Activated naive CD4-positive, alpha-beta T cell treated with anti-CD3 and anti-CD28 coated beads, Interleukin-2, amount 50 U/mL, for 24 hours (primary cell): ENCODE data around the gene ZNF770.
"Not testable (repeated sequence)": the region's sequence is repeated elsewhere in the genome, so short reads cannot be mapped to it uniquely, and the experiment has no call there.

Experiments used
- H3K27ac Mint-ChIP-seq: one replicate; pipeline ENCODE4 v1.8.0; 2021; ENCODE audit warnings: mild to moderate bottlenecking, mixed read lengths
- H3K27me3 Mint-ChIP-seq: one replicate; pipeline ENCODE4 v1.8.0; 2021; ENCODE audit warnings: mixed read lengths
- H3K36me3 Mint-ChIP-seq: one replicate; pipeline ENCODE4 v1.8.0; 2021; ENCODE audit warnings: mixed read lengths
- H3K4me1 Mint-ChIP-seq: one replicate; pipeline ENCODE4 v1.8.0; 2021; ENCODE audit warnings: mixed read lengths
- H3K4me3 Mint-ChIP-seq: one replicate; pipeline ENCODE4 v1.8.0; 2021; ENCODE audit warnings: mild to moderate bottlenecking, mixed read lengths
- H3K9me3 Mint-ChIP-seq: one replicate; pipeline ENCODE4 v1.8.0; 2021; ENCODE audit warnings: mixed read lengths

Gene ZNF770

DNA sequence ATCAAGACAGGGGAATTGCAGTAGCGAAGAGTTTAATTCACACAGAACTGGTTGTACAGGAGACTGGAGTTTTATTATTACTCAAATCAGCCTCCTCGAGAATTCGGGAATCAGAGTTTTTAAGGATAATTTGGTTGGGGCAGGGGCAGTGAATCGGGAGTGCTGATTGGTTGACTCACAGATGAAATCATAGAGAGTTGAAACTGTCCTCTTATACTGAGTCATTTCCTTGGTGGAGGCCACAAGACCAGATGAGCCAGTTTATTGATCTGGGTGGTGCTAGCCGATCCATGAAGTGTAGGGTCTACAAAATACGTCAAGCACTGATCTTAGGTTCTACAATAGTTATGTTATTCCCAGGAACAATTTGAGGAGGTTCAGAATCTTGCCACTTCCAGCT is 5.3 kb upstream of the ZNF770 start:
- Mint-ChIP-seq H3K36me3 (no peaks in the 10 kb centered on the region), H3K4me3 (no peak overlapping the region), H3K9me3 (no peaks in the 10 kb centered on the region), H3K27ac (no peak overlapping the region), H3K4me1 (peaks cover 15% of the 10 kb centered on the region), H3K27me3 (peaks cover 2% of the 10 kb centered on the region)

DNA sequence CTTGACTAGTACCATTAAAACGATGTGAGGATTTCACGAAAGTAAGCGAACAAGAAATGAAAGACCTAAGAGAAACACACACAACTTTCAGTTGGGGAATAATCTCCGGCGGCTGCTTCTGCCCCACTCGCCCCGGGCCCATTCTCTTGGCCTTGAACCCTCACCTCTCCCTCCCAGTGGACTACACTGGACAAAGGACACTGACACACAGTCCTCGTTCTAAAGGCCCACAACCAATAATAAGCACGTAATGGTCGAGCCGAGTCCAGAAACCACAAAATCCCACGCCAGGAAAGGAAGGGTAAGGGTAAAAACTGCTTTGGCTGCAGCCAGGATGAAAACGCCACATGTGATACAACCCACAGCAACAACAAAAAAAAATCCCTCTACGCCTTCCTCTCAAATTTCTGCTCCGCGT is 469 bp downstream of the ZNF770 start:
- no peaks in the 10 kb centered on the region for H3K9me3 Mint-ChIP-seq
- peak overlapping the region; percentile 98 for H3K4me3 Mint-ChIP-seq
- peaks cover 45% of the 10 kb centered on the region for H3K4me1 Mint-ChIP-seq
- peak overlapping the region; percentile 100 for H3K27ac Mint-ChIP-seq
- H3K36me3 Mint-ChIP-seq: peaks cover 7% of the 10 kb centered on the region
- H3K27me3 Mint-ChIP-seq: no peaks in the 10 kb centered on the region

DNA sequence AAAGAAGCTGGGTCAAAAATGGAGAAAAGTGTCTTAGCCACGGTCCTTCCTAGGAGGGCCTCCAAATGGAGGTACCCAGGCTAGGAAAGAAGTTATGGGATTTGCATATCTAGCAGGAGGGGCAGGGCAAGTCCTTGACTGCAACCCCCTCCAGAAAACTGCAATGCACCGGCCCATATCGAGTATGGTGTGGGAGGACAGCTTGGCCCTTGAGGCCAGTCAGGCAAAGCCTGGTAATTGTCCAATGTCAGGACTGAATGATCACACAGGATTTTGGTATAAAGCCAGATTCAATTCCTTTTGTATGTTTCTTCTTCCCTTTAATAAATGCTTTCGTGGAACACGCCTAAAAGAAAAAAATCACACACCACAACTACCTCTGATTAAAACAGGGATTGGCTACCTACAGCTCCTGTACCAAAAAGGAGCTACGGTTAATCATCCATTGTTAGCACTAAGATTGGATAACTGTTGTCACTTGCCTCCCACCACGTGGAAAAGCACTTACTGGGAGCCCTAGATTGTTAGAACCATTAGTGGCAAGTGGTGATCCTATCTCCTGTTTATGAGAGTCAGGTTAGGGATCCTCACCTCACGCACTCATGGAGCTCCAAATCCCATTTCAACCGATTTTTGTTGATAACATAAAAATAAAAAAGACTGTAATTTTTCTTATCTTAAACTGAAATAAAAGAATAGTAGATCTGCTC is 1.2 kb downstream of the ZNF770 start:
- H3K4me1 Mint-ChIP-seq: peaks cover 45% of the 10 kb centered on the region
- H3K4me3 Mint-ChIP-seq: peak overlapping the region; percentile 98
- H3K9me3 Mint-ChIP-seq: no peaks in the 10 kb centered on the region
- H3K27ac Mint-ChIP-seq: peak overlapping the region; percentile 100
- peaks cover 10% of the 10 kb centered on the region for H3K36me3 Mint-ChIP-seq
- H3K27me3 Mint-ChIP-seq: no peaks in the 10 kb centered on the region

DNA sequence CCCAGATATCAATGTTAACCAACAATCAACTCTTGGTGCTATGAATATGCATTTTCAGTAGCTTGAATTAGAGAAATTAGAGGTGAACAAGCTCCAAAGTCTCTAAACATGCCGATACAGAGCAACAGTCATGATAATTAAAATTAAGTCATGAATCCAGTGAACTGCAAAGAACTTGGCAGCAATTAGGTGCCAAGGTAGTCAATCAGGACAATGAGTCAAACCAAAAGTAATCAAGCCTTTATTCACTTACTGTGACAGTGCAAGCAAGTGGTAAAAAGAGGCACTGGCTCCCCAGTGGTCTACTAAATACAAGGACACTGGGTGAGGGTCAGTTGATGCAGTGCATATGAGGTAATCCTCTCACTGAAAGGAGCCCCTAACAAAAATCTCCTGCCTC is 1.8 kb downstream of the ZNF770 start:
- H3K4me3 Mint-ChIP-seq: peak overlapping the region; percentile 98
- H3K36me3 Mint-ChIP-seq: peaks cover 11% of the 10 kb centered on the region

DNA sequence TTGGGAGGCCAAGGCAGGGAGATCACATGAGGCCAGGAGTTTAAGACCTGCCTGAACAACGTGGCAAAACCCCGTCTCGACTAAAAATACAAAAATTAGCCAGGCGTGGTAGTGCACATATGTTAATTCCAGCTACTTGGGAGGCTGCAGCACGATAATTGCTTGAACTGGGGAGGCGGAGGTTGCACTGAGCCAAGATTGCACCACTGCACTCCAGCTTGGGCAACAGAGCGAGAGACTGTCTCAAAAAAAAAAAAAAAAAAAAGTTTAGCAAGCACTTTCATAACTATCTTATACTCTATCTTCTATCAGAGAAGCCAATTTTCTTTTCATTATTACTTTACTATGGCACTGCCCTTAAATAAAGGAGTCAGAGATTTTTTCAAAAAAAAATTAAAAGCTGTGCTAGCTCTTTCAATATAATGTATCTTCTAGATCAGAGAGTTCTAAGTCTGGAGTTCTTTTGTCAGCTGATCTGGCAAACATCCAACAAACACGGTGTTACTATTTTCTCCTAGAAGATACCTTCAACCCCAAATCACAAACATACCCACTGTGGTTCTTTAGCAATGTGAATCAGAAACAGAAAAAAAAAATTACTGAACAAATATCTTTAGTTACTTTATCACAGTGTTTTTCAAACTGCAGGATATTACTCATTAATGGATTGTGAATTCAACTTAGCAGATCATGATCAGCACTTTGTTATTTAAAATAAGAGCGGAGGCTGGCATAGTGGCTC is 3.0 kb downstream of the ZNF770 start:
- Mint-ChIP-seq H3K36me3 (peaks cover 11% of the 10 kb centered on the region), H3K27me3 (no peaks in the 10 kb centered on the region), H3K9me3 (no peaks in the 10 kb centered on the region), H3K4me3 (peak overlapping the region; percentile 79), H3K4me1 (peaks cover 41% of the 10 kb centered on the region), H3K27ac (peak overlapping the region; percentile 46)

More for the DNA sequence above, 1.8 kb downstream of the ZNF770 start:
- H3K4me1 Mint-ChIP-seq: peaks cover 43% of the 10 kb centered on the region
- no peaks in the 10 kb centered on the region for H3K9me3 Mint-ChIP-seq
- peak overlapping the region; percentile 14 for H3K27ac Mint-ChIP-seq
- H3K27me3 Mint-ChIP-seq: no peaks in the 10 kb centered on the region

DNA sequence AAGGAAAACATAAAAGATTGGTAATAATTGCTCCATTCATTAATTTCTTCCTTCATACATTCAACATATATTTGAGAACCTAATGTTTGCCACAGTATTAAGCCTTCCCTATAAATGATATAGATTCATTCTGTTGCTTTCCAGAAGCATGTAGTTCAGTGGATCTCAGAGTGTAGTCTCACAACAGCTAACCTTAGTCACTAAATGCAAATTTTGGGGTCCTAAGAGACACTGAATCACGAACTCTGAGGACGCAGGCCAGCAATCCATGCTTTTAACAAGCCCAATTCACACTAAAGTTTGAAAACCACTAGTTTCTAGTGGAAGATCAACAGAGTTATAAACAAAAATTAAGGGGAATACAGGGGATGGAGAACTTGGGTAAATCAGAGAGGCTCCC is 11.3 kb downstream of the ZNF770 start:
- Mint-ChIP-seq H3K36me3 (peaks cover 1% of the 10 kb centered on the region), H3K4me1 (peaks cover 8% of the 10 kb centered on the region), H3K4me3 (no peak overlapping the region), H3K27ac (no peak overlapping the region), H3K27me3 (no peaks in the 10 kb centered on the region), H3K9me3 (no peaks in the 10 kb centered on the region)

DNA sequence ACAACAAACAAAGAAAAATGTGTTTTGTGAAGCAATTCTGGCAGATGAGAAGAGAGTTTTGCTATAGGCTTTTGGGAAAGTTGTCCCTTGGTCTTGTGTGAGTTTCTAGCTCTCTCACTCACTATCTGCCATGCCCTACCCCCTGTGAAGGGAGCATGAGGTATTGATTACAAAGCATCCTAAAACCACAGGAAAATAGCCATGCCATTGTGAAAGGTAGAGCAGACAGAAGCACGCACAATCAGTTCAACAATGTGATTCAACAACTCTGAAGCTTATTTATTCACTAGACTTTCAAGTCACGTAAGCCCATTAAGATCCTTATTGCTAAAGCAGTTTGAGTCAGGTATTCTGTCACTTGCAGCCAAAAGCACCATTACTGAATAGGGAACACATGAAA is 12.0 kb downstream of the ZNF770 start:
- H3K27me3 Mint-ChIP-seq: no peaks in the 10 kb centered on the region
- no peak overlapping the region for H3K4me3 Mint-ChIP-seq
- H3K9me3 Mint-ChIP-seq: no peaks in the 10 kb centered on the region
- H3K36me3 Mint-ChIP-seq: peaks cover 1% of the 10 kb centered on the region
- H3K27ac Mint-ChIP-seq: no peak overlapping the region
- H3K4me1 Mint-ChIP-seq: peaks cover 8% of the 10 kb centered on the region

DNA sequence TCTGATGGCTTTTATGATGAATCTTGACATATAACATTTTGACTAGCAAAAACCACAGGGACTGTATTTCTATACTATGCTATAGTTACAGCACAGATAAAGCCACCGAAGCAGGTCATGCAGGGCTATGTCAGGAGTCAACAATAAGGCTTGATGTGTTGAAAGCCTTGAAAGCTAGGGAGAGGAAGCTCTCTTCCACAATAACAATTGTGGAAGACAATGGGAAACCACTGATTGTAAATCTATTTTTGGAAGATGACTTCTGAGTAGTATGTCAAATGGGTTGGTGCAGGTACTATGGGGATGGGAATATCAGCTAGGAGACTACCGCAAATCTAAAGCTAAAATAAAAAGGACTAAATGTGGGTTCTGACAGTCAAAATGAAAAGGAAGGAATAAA is 14.6 kb downstream of the ZNF770 start:
- Mint-ChIP-seq H3K27me3 (no peaks in the 10 kb centered on the region), H3K27ac (no peak overlapping the region), H3K4me3 (no peak overlapping the region), H3K4me1 (peaks cover 21% of the 10 kb centered on the region), H3K36me3 (peaks cover 4% of the 10 kb centered on the region), H3K9me3 (no peaks in the 10 kb centered on the region)

DNA sequence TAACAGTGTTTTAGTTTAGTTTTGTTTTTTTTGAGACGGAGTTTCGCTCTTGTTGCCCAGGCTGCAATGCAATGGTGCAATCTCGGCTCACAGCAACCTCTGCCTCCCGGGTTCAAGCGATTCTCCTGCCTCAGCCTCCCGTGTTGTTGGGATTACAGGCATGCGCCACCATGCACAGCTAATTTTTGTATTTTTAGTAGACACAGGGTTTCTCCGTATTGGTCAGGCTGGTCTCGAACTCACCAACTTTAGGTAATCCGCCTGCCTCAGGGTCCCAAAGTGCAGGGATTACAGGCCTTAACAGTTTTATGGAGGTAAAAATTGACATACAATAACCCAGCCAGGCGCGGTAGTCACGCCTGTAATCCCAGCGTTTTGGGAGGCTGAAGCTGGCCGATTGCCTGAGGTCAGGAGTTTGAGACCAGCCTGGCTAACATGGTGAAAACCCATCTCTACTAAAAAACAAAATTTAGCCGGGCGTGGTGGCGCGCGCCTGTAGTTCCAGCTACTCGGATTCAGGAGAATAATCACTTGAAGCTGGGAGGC is 17.9 kb downstream of the ZNF770 start:
- Mint-ChIP-seq H3K4me3 (peak overlapping the region; percentile 100), H3K27ac (peak overlapping the region; percentile 99), H3K4me1 (peaks cover 42% of the 10 kb centered on the region)
- not testable (repeated sequence) for H3K36me3 Mint-ChIP-seq, H3K9me3 Mint-ChIP-seq, H3K27me3 Mint-ChIP-seq

DNA sequence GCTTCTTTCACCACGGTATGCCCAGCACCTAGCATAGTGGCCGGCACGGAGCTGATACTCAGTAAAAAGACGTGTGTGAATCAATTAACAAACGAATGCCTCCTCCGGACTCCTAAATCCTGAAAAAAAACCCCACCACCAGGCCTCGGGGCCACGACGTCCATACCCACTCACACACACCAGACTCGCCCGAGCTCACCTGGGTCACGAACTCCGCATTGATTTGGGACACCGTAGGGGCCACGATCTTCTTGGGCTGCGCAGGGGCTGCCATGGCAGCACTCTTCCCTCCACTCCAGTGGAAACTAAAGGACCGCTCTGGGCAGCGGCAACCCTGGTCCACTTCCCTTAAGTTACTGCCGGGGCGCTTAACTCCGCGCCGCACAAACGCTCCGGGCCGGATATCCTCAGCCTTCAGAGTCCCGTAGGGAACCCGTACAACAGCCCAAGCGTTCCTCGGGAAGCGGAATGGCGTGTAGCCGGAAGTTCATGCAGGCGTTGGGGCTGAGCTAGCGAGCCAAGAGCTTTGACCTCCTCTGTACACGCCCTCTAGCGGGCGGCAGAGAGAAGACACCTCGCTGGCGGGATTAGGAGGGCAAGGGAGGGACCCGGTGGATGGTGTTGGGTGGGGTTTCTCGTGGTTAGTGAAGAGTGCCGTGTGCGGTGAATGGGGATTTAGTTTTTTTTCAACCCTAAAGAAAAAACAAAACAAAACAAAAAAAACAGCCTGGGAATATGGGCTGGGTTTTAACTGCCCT is 18.6 kb downstream of the ZNF770 start, which contains the start of gene AQR:
Gene AQR (minus strand): TSS at position 403 of the 758 bp plus-strand sequence. CDS start 129 bp downstream, at position 274.
- H3K4me3 Mint-ChIP-seq: peak within 1 kb of the TSS; percentile 100
- H3K36me3 Mint-ChIP-seq: peaks cover 8% of the 10 kb centered on the region

DNA sequence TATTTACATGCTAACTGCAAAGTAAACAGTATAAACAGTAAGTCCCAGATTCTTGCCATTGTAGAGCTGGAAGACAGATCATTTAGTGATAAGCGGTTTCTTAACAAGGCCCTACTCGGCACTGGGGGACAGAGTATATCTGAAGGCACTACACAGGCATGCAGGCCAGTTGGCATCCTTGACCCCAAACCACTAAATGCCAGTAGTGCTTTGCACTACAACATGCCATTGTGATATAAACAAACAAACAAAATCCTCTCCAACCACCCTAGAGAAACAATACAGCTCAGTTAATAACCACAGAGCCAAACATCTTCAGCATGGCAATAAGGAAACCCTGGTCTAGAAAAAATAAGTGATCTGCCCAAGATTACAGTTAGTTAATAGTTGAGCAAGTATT is 23.8 kb downstream of the ZNF770 start:
- no peak overlapping the region for H3K4me3 Mint-ChIP-seq
- H3K36me3 Mint-ChIP-seq: peaks cover 16% of the 10 kb centered on the region
- no peaks in the 10 kb centered on the region for H3K27me3 Mint-ChIP-seq
- H3K9me3 Mint-ChIP-seq: no peaks in the 10 kb centered on the region
- H3K27ac Mint-ChIP-seq: no peak overlapping the region
- H3K4me1 Mint-ChIP-seq: peaks cover 61% of the 10 kb centered on the region

More for the DNA sequence above, 18.6 kb downstream of the ZNF770 start, which contains the start of gene AQR:
- no peaks in the 10 kb centered on the region for H3K27me3 Mint-ChIP-seq
- H3K9me3 Mint-ChIP-seq: no peaks in the 10 kb centered on the region
- peaks cover 46% of the 10 kb centered on the region for H3K4me1 Mint-ChIP-seq
- peak within 1 kb of the TSS; percentile 99 for H3K27ac Mint-ChIP-seq

DNA sequence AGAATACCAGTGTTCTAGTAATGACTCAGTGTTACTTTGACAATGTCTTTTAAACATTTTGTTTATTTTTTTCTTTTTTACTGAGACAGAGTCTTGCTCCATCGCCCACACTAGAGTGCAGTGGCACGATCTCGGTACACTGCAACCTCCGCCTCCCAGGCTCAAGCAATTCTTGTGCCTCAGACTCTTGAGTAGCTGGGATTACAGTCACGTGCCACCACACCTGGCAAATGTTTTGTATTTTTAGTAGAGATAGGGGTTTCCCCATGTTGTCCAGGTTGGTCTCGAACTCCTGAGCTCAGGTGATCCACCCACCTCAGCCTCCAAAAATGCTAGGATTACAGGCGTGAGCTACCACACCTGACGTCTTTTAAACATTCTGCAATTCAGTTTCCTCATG is 34.2 kb downstream of the ZNF770 start:
- peaks cover 12% of the 10 kb centered on the region for H3K4me1 Mint-ChIP-seq
- no peak overlapping the region for H3K27ac Mint-ChIP-seq
- no peak overlapping the region for H3K4me3 Mint-ChIP-seq
- no peaks in the 10 kb centered on the region for H3K9me3 Mint-ChIP-seq
- H3K27me3 Mint-ChIP-seq: no peaks in the 10 kb centered on the region
- peaks cover 12% of the 10 kb centered on the region for H3K36me3 Mint-ChIP-seq

DNA sequence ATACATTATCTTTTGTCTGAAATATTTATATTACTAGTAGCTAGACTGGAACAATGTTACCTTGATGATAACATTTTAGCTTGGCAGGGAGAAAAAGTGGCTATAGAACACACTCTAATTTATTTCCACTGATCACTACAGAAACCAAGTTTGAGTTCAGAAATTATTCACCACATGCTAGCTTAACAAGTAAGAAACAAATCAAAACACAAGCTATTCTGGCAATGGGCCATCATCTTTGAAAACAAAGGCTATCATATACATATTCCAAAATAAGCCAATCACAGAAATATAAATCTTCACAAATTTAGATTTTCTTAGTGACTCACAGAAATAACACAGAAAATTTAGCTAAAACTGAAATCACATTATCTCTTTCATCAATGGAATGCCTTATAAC is 35.6 kb downstream of the ZNF770 start:
- peaks cover 8% of the 10 kb centered on the region for H3K4me1 Mint-ChIP-seq
- no peak overlapping the region for H3K27ac Mint-ChIP-seq
- no peak overlapping the region for H3K4me3 Mint-ChIP-seq
- H3K36me3 Mint-ChIP-seq: peaks cover 11% of the 10 kb centered on the region
- H3K27me3 Mint-ChIP-seq: no peaks in the 10 kb centered on the region
- H3K9me3 Mint-ChIP-seq: no peaks in the 10 kb centered on the region

DNA sequence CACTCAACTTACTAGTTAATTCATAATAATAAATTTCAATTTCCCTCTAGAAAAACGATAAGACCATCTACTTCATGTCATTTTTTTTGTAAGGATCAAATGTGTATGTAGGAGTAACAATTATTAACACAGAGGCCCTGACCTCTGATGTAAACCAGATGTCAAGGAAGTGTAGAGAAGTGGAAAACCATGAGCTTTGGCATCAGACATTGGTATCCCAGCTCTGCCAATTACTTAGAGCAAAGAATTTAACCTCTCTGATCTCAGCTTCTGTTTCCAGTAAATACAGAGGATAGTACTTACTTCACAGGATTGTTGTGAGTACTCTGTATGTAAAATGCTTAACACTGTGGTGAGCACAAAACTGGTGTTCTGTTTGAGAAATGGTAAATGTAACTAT is 36.1 kb downstream of the ZNF770 start:
- Mint-ChIP-seq H3K4me3 (no peak overlapping the region), H3K36me3 (peaks cover 11% of the 10 kb centered on the region), H3K27me3 (no peaks in the 10 kb centered on the region), H3K9me3 (no peaks in the 10 kb centered on the region), H3K4me1 (peaks cover 8% of the 10 kb centered on the region), H3K27ac (no peak overlapping the region)

DNA sequence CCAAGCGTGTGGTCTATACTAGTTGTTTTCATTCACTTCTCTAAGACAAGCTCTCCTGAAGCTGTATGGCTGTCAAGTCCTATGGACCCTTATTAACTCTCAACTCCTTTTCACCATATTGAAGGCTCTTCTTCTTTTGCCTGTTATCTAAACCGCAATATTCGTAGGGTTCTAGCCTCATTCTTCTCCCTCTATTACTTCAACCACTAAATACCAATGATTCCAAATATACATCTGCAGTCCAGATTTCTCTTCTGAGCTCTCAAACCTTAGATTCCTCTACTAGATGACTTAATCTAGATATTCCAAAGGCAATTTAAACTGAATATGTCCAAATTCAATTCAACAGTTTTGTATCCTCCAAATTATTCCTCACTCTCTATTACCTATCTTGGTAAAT is 43.2 kb downstream of the ZNF770 start:
- no peaks in the 10 kb centered on the region for H3K27me3 Mint-ChIP-seq
- no peaks in the 10 kb centered on the region for H3K9me3 Mint-ChIP-seq
- H3K27ac Mint-ChIP-seq: peak overlapping the region; percentile 41
- peaks cover 7% of the 10 kb centered on the region for H3K36me3 Mint-ChIP-seq
- H3K4me1 Mint-ChIP-seq: no peaks in the 10 kb centered on the region
- H3K4me3 Mint-ChIP-seq: no peak overlapping the region
